ENCODE results near the gene CA11.
A peak's percentile ranks its signal among the peaks of the same experiment; 100 is the strongest.

The CA11 gene

GRCh38 chr19:48629599-48630295 lies 16.2 kb downstream of the CA11 start:
- no peak for DNase-seq (ENCODE audit: low read depth, low spot score)

- no peak for DNase-seq (ENCODE audit: low read depth, low spot score)
Measured at GRCh38 chr19:48629297-48629598, 16.7 kb downstream of the CA11 start.

- DNase-seq (ENCODE audit: low read depth, low spot score), result no peak
Measured at GRCh38 chr19:48628486-48629296, 17.3 kb downstream of the CA11 start.

GRCh38 chr19:48627865-48628314 lies 18.1 kb downstream of the CA11 start:
- DNase-seq (ENCODE audit: low read depth, low spot score), result no peak

- no peak for DNase-seq (ENCODE audit: low read depth, low spot score)
Measured at GRCh38 chr19:48627201-48627864, 18.7 kb downstream of the CA11 start.

- DNase-seq (ENCODE audit: low read depth, low spot score), result no peak
Measured at GRCh38 chr19:48625891-48626327, 20.1 kb downstream of the CA11 start.

- no peak for DNase-seq (ENCODE audit: low read depth, low spot score)
Measured at GRCh38 chr19:48624791-48625723, 20.9 kb downstream of the CA11 start.

GRCh38 chr19:48624067-48624594 lies 21.9 kb downstream of the CA11 start:
- peak; percentile 91 for DNase-seq (ENCODE audit: low read depth, low spot score)

- DNase-seq (ENCODE audit: low read depth, low spot score), result no peak
Measured at GRCh38 chr19:48623556-48624066, 22.4 kb downstream of the CA11 start.

- no peak for DNase-seq (ENCODE audit: low read depth, low spot score)
Measured at GRCh38 chr19:48619692-48620585, 26.0 kb downstream of the CA11 start.

GRCh38 chr19:48618916-48619691 lies 26.9 kb downstream of the CA11 start, which contains the start of the genes RPL18 and SPHK2:
Gene RPL18 (minus strand): TSS chr19:48619178. CDS start chr19:48619143, 35 bp downstream.
Gene SPHK2 (plus strand): TSS chr19:48619506. CDS start chr19:48620515, 1,009 bp downstream.
- DNase-seq (ENCODE audit: low read depth, low spot score), result peak; percentile 100

GRCh38 chr19:48618278-48618915 lies 27.6 kb downstream of the CA11 start:
- no peak for DNase-seq (ENCODE audit: low read depth, low spot score)

GRCh38 chr19:48617146-48617937 lies 28.6 kb downstream of the CA11 start:
- no peak for DNase-seq (ENCODE audit: low read depth, low spot score)

- no peak for DNase-seq (ENCODE audit: low read depth, low spot score)
Measured at GRCh38 chr19:48616491-48617056, 29.4 kb downstream of the CA11 start.

- no peak for DNase-seq (ENCODE audit: low read depth, low spot score)
Measured at GRCh38 chr19:48616041-48616436, 29.9 kb downstream of the CA11 start.

- DNase-seq (ENCODE audit: low read depth, low spot score), result no peak
Measured at GRCh38 chr19:48615231-48616040, 30.6 kb downstream of the CA11 start.

Data from brain pericyte (primary cell).